Measurements from ENCODE around the gene CCDC192. TPM values are rescaled to one million over a fixed set of nuclear protein-coding genes. Genes with fewer than 3 reads are reported as not detected.

CCDC192 gene
- total RNA-seq, 4 donors from 2014 or later = not detected

GRCh38 chr5:127799293-127799905, 96.2 kb downstream of the CCDC192 start:
- TF ChIP-seq POLR2A (IDR thresholded peaks at IDR 0.05) = no peak
- TF ChIP-seq CTCF (IDR thresholded peaks at IDR 0.05) = no peak
- intact Hi-C loops (cut with DNase I; ENCODE audit: low total_unique reads) = no loop called here
- DNase-seq (ENCODE audit: low spot score in 2 of 2) = no peak
- 66 to 73% methylated on average over 2 of the region's 2 CpGs for WGBS, 2 donors
- H3K4me3 ChIP-seq (ENCODE audit: low read depth, poor library complexity, severe bottlenecking) = no peak overlapping the region

GRCh38 chr5:127801751-127802476, 98.7 kb downstream of the CCDC192 start:
- no peak for DNase-seq (ENCODE audit: low spot score in 2 of 2)
- intact Hi-C loops (cut with DNase I; ENCODE audit: low total_unique reads) = no loop called here
- H3K4me3 ChIP-seq (ENCODE audit: low read depth, poor library complexity, severe bottlenecking) = no peak overlapping the region
- 62 to 82% methylated on average over 2 of the region's 2 CpGs for WGBS, 2 donors
- TF ChIP-seq POLR2A (IDR thresholded peaks at IDR 0.05) (no peak), CTCF (IDR thresholded peaks at IDR 0.05) (no peak)

- intact Hi-C loops (cut with DNase I; ENCODE audit: low total_unique reads) = no loop called here
- H3K4me3 ChIP-seq (ENCODE audit: low read depth, poor library complexity, severe bottlenecking) = no peak overlapping the region
- TF ChIP-seq CTCF (IDR thresholded peaks at IDR 0.05) = no peak
- TF ChIP-seq POLR2A (IDR thresholded peaks at IDR 0.05) = no peak
- DNase-seq (ENCODE audit: low spot score in 2 of 2) = no peak
- 45 to 55% methylated on average over 3 of the region's 3 CpGs for WGBS, 2 donors
Measured at GRCh38 chr5:127802477-127802865, 99.3 kb downstream of the CCDC192 start.

- TF ChIP-seq POLR2A (IDR thresholded peaks at IDR 0.05) = no peak
- no peak for TF ChIP-seq CTCF (IDR thresholded peaks at IDR 0.05)
- WGBS, 2 donors = 41 to 50% methylated on average over 6 of the region's 6 CpGs
- no peak for DNase-seq (ENCODE audit: low spot score in 2 of 2)
- no peak overlapping the region for H3K4me3 ChIP-seq (ENCODE audit: low read depth, poor library complexity, severe bottlenecking)
- intact Hi-C loops (cut with DNase I; ENCODE audit: low total_unique reads) = no loop called here
Measured at GRCh38 chr5:127804886-127805426, 101.8 kb downstream of the CCDC192 start.

- H3K4me3 ChIP-seq (ENCODE audit: low read depth, poor library complexity, severe bottlenecking) = no peak overlapping the region
- TF ChIP-seq CTCF (IDR thresholded peaks at IDR 0.05) (no peak), POLR2A (IDR thresholded peaks at IDR 0.05) (no peak)
- no peak for DNase-seq (ENCODE audit: low spot score in 2 of 2)
- WGBS, 2 donors = 24 to 30% methylated on average over 1 of the region's 1 CpG
- intact Hi-C loops (cut with DNase I; ENCODE audit: low total_unique reads) = no loop called here
Measured at GRCh38 chr5:127805448-127805847, 102.3 kb downstream of the CCDC192 start.
